Large intestine (tissue), 3 donors: Measurements from ENCODE around the gene KCTD1. TPM values are rescaled to one million over a fixed set of nuclear protein-coding genes. Genes with fewer than 3 reads are reported as not detected.

ENCODE experiments used
- DNase-seq, 2 donors: peaks; one replicate each; pipeline versions ENCODE4 v3.0.0 to v3.0.0-alpha.2; 2013
- H3K27ac ChIP-seq: one replicate; pipeline ENCODE4 v1.5.1; 2013; ENCODE audit warnings: low read length
- H3K27me3 ChIP-seq: 2 replicates; pipeline ENCODE4 v1.6.1; 2013; ENCODE audit warnings: low read length; ENCODE audit not compliant: control insufficient read depth, insufficient read depth
- H3K36me3 ChIP-seq: 2 replicates; pipeline ENCODE4 v1.6.1; 2013; ENCODE audit warnings: low read length; ENCODE audit not compliant: control insufficient read depth, insufficient read depth
- H3K4me1 ChIP-seq: one replicate; pipeline ENCODE4 v1.6.1; 2013; ENCODE audit warnings: low read length; ENCODE audit not compliant: control insufficient read depth, insufficient read depth
- H3K4me3 ChIP-seq: one replicate; pipeline ENCODE4 v1.5.1; 2013; ENCODE audit warnings: low read length
- H3K9me3 ChIP-seq: one replicate; pipeline ENCODE4 v1.6.1; 2013; ENCODE audit warnings: mild to moderate bottlenecking, low read depth, low read length, moderate library complexity; ENCODE audit not compliant: control insufficient read depth
- WGBS: methylation state at CpG from one replicate; pipeline ENCODE4 v1.1.5; 2013; ENCODE audit warnings: low lambda C conversion rate; ENCODE audit not compliant: insufficient coverage; 5-methylcytosine and 5-hydroxymethylcytosine counted together
- polyA plus RNA-seq: library from polyadenylated mRNA; unstranded; fragments of 120-200 nt; gene quantifications from one replicate; pipeline ENCODE4 v1.2.1, GENCODE V29; 2013

KCTD1 gene
- polyA plus RNA-seq, 1 donor = 7.7 TPM

DNA sequence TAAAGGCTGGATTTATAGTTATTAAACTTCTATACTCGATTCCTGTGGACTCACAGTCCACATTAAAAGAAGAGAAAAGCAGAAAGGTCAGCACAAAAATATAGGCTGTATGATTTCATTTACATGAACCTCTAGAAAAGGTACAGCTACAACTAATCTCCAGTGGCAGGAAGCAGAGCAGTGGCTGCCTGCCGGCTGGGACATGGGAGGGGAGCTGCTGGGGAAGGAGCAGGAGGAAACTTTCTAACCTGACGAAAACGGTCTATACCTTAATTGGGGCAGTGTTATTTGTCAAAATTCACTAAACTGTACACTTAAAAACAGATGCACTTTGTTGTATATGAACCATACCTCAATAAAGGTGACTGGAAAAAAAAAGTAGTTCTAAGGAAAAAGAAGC lies 26.7 kb downstream of the KCTD1 start:
- Histone ChIP-seq H3K4me3 (no peak overlapping the region), H3K4me1 (no peaks in the 10 kb centered on the region), H3K9me3 (no peaks in the 10 kb centered on the region), H3K27me3 (no peaks in the 10 kb centered on the region), H3K27ac (no peak overlapping the region), H3K36me3 (no peaks in the 10 kb centered on the region)
- WGBS = 100% methylated on average over 1 of the region's 4 CpGs
- DNase-seq = no peak

DNA sequence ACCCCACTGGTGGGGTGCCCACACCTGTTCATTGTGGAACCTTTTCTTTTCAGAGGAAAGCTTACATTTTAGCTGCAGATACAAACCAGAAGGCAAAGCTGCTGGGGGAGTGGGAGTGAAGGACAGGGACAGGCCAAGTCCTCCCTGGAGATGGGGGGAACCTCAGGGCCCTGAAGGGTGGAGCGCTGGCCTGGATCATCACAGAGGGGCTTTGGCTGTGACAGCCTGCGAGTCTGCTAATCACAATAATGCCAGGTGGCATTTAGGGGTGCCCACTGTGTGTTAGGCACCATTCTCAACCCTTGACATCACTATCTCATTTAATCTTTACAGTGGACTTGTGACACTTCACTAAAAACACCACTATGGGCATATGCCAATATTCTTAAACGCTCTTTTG lies 27.4 kb downstream of the KCTD1 start:
- Histone ChIP-seq H3K4me3 (no peak overlapping the region), H3K9me3 (no peaks in the 10 kb centered on the region), H3K4me1 (no peaks in the 10 kb centered on the region), H3K27ac (no peak overlapping the region), H3K36me3 (no peaks in the 10 kb centered on the region), H3K27me3 (no peaks in the 10 kb centered on the region)
- WGBS = no CpG with 5 or more reads among the region's 3 CpGs
- no peak for DNase-seq

DNA sequence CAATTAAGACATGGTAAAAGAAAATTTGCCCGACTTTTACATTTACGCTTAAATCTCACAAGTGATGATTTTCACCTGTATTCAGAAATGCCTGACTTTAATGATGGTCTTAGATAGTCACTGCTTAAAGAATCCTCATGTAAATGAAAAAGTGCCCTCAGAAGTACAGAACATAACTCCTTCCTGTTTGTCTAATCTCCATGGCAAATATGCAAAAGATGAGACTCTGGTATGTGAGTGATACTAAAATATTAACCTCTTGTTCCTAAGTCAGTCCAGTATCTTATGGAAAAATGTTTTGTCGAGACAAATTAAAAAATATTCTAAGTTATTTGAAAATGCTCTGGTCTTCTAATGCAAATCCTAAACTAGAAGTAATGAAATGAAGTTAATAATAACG lies 29.2 kb downstream of the KCTD1 start:
- no peak for DNase-seq
- 94% methylated on average over 4 of the region's 4 CpGs for WGBS
- no peaks in the 10 kb centered on the region for H3K27me3 ChIP-seq
- no peak overlapping the region for H3K4me3 ChIP-seq
- no peaks in the 10 kb centered on the region for H3K4me1 ChIP-seq
- no peak overlapping the region for H3K27ac ChIP-seq
- no peaks in the 10 kb centered on the region for H3K36me3 ChIP-seq
- no peaks in the 10 kb centered on the region for H3K9me3 ChIP-seq

DNA sequence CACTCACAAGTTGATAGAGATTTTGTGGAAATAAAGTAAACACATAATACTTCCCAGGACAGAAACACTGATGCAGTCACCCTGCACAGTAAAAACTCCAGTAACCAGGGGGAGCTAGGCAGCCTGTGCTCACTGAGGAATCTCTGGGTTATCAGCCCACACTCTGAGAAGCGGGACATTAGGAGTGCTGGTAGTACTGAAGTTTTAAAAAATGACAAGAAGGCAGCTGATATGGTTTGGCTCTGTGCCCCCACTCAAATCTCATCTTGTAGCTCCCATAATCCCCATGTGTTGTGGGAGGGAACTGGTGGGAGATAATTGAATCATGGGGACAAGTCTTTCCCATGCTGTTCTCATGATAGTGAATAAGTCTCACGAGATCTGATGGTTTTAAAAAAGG lies 31.4 kb downstream of the KCTD1 start:
- H3K4me3 ChIP-seq = no peak overlapping the region
- no peak for DNase-seq
- no peaks in the 10 kb centered on the region for H3K27me3 ChIP-seq
- no peak overlapping the region for H3K27ac ChIP-seq
- no peaks in the 10 kb centered on the region for H3K9me3 ChIP-seq
- WGBS = no CpG with 5 or more reads among the region's 2 CpGs
- no peaks in the 10 kb centered on the region for H3K36me3 ChIP-seq
- H3K4me1 ChIP-seq = no peaks in the 10 kb centered on the region

DNA sequence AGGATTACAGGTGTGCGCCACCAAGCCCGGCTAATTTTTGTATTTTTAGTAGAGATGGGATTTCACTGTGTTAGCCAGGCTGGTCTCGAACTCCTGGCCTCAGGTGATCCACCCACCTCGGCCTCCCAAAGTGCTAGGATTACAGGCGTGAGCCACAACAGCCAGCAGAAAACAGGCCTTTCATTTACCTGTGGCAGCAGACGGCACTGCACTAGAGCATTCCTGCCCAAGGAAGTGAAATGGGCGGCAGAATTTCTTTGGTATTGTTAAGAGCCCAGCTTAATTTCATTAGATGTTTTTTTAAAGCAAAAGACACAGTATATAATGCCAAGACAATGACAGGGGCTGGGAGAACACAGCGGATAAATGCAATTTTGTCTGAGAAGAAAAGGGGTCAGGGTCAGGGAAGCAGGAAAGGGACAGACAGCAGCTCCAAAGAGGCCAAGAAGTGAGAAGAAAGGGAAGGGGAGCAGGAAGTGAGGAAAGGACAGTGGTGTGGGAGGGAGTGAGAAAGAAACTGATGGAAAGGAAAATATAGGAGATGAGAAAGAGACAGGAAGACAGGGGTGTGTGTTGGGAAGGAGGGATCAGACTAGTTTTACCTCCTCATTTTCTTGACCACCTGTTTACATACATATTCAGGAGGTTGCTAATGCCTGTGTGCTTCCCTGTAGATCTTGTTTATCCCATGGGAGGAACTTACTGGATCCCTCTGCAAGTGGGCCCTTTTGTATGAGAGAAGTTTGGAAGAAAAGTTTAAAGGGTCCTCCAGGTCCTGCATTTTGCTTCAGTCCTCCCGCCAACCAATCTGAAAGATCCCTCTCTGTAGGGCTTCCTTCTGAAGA lies 32.5 kb downstream of the KCTD1 start:
- no peaks in the 10 kb centered on the region for H3K27me3 ChIP-seq
- no CpG with 5 or more reads among the region's 9 CpGs for WGBS
- H3K4me1 ChIP-seq = peaks cover 7% of the 10 kb centered on the region
- DNase-seq = no peak
- H3K4me3 ChIP-seq = no peak overlapping the region
- H3K36me3 ChIP-seq = no peaks in the 10 kb centered on the region
- H3K9me3 ChIP-seq = no peaks in the 10 kb centered on the region
- no peak overlapping the region for H3K27ac ChIP-seq

DNA sequence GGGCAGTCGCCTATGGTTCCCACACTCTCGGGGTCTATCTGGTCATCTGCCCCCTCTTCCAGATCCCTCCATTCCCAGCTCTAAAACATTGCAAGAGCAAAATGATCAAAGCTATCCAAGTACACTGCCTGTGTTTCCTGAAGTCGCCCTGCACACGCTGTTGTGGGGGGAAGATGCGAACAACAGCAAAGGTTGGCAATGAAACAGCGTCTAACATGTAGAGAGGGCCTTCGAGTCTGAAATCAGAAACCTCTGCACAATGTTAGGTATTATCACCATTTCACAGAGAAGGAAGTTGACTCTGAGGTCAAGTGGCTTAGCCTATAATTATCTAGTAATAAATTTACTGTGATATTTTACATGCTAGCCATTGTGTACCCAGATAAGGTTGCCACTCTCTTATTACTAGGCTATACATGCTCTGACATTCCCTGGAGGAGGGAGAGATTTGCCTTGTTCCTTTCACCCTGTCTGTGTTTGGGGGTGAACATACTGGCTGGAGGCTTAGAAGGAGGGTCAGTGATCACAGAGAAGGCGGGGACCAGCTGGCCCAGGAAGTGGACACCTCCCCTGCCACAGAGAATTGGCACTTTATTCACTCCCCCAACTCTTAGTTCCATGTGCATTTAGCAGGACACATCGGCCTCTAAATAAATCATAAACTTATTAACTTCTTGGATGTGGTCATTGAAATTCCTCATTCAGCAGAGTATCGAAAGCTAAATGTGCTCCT lies 36.8 kb downstream of the KCTD1 start:
- Histone ChIP-seq H3K27me3 (no peaks in the 10 kb centered on the region), H3K27ac (no peak overlapping the region), H3K4me3 (no peak overlapping the region), H3K4me1 (peaks cover 7% of the 10 kb centered on the region), H3K9me3 (no peaks in the 10 kb centered on the region), H3K36me3 (no peaks in the 10 kb centered on the region)
- peak in 1 of 2 donors; percentile 56 for DNase-seq
- no CpG with 5 or more reads among the region's 10 CpGs for WGBS

DNA sequence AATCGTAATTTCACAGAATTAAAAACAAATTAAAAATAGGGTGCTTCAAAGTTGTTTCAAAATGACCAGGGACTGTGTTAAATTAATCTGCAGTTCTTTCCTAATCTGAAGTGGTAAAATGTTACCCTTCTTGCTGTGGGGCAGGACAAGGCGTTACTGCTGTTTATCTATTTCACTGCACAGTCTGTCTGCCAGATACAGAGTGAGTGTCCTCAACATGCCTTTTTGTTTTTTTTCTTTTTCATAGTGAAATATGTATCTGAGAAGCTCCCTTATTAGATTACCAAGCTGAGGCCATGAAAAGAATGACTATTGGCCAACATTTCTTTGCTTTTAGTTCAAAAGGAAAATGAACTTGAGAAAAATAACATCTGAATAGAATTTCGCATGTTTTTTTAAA lies 38.0 kb downstream of the KCTD1 start:
- no peak for DNase-seq
- Histone ChIP-seq H3K4me1 (peaks cover 7% of the 10 kb centered on the region), H3K9me3 (no peaks in the 10 kb centered on the region), H3K4me3 (no peak overlapping the region), H3K36me3 (no peaks in the 10 kb centered on the region), H3K27me3 (no peaks in the 10 kb centered on the region), H3K27ac (no peak overlapping the region)
- 100% methylated on average over 2 of the region's 3 CpGs for WGBS

DNA sequence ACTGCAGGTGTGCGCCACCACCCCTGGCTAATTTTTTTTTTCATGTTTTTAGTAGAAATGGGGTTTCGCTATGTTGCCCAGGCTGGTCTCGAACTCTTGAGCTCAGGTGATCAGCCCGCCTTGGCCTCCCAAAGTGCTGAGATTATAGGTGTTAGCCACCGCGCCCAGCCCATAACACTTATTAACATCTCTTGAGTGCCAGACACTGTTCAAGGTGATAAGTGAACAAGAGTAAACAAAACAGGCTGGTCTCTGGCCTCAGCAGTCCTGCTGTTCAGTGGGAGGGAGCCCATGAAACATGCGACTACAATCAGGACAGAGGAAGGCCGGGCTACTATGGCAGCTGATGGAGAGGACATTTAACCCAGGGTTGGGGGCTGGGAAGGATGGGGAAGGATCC lies 42.3 kb downstream of the KCTD1 start:
- Histone ChIP-seq H3K9me3 (no peaks in the 10 kb centered on the region), H3K27ac (no peak overlapping the region), H3K4me3 (no peak overlapping the region), H3K27me3 (no peaks in the 10 kb centered on the region), H3K4me1 (no peaks in the 10 kb centered on the region), H3K36me3 (no peaks in the 10 kb centered on the region)
- WGBS = no CpG with 5 or more reads among the region's 8 CpGs
- DNase-seq = peak in 1 of 2 donors; percentile 35

DNA sequence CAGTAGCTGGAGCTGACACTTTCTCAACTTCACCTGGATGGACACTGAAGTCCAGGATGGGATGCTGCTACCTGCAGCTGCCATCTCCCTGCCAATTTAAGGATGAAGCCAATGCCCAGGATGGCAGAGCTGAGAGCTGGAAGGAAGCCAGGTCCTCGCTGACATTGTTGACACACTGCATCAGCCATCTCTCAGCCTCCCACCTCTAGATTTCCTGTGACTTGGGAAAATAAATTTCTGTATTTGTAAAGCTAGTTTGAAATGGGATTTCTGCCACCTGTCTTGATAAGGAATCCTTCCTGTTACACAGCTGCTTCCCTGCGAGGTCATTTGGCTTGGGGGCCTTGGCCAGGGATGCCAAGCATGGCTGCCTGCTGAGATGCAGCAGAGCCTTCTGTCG lies 43.5 kb downstream of the KCTD1 start:
- H3K27me3 ChIP-seq = no peaks in the 10 kb centered on the region
- H3K36me3 ChIP-seq = no peaks in the 10 kb centered on the region
- no peaks in the 10 kb centered on the region for H3K4me1 ChIP-seq
- no peak overlapping the region for H3K4me3 ChIP-seq
- no CpG with 5 or more reads among the region's 3 CpGs for WGBS
- no peak for DNase-seq
- H3K27ac ChIP-seq = no peak overlapping the region
- no peaks in the 10 kb centered on the region for H3K9me3 ChIP-seq

DNA sequence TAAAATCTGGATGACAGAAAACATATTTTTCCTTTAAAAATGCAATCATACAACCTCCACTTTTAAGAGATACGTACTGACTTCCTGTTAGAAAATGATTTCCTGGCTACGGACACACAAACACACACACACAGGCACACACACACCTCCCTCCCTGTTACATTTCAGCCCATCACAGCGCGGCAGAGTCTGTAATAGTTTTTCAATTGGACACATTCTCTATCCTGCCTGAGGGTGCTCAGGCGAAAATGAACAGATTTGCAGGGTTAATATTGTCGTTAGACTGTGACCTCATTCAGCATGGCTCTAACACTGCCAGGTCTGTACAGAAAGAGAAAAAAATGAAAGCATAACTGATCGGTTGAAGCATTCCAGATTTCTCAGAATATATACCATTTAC lies 45.0 kb downstream of the KCTD1 start:
- H3K4me3 ChIP-seq = no peak overlapping the region
- no peaks in the 10 kb centered on the region for H3K36me3 ChIP-seq
- H3K9me3 ChIP-seq = no peaks in the 10 kb centered on the region
- 83% methylated on average over 1 of the region's 7 CpGs for WGBS
- no peaks in the 10 kb centered on the region for H3K4me1 ChIP-seq
- no peak for DNase-seq
- H3K27me3 ChIP-seq = no peaks in the 10 kb centered on the region
- no peak overlapping the region for H3K27ac ChIP-seq
